Occipital lobe (tissue), 2 donors: Measurements from ENCODE around the gene ERV3-1. TPM values are rescaled to one million over a fixed set of nuclear protein-coding genes. Genes with fewer than 3 reads are reported as not detected.
"Not testable (repeated sequence)": the region's sequence is repeated elsewhere in the genome, so short reads cannot be mapped to it uniquely, and the experiment has no call there.

ENCODE experiments used
- DNase-seq: peaks from one replicate; lab custom pipeline; 2025; lab: John Stamatoyannopoulos, UW
- total RNA-seq: library from RNA; depleted of rRNA; stranded (reverse); fragments of >200 nt; gene quantifications from one replicate; pipeline ENCODE4 v1.2.3, GENCODE V29; 2014

The ERV3-1 gene
- total RNA-seq: 26.7 TPM

GRCh38 chr7:65006094-65006992, at the start of gene ERV3-1:
ERV3-1 (minus strand) TSS chr7:65006687; CDS start chr7:64993026, 13,661 bp downstream.
- peak; percentile 97 for DNase-seq

GRCh38 chr7:65055786-65056185, 49.3 kb upstream of the ERV3-1 start:
- DNase-seq: not testable (repeated sequence)

GRCh38 chr7:65054466-65054994, 48.0 kb upstream of the ERV3-1 start:
- not testable (repeated sequence) for DNase-seq

GRCh38 chr7:65051654-65052053, 45.2 kb upstream of the ERV3-1 start:
- not testable (repeated sequence) for DNase-seq

GRCh38 chr7:65051139-65051538, 44.7 kb upstream of the ERV3-1 start:
- not testable (repeated sequence) for DNase-seq

- not testable (repeated sequence) for DNase-seq
Measured at GRCh38 chr7:65046329-65046728, 39.8 kb upstream of the ERV3-1 start.

GRCh38 chr7:65045589-65045988, 39.1 kb upstream of the ERV3-1 start:
- not testable (repeated sequence) for DNase-seq

GRCh38 chr7:65038767-65039166, 32.3 kb upstream of the ERV3-1 start:
- DNase-seq: peak; percentile 9

- DNase-seq: peak; percentile 96
Measured at GRCh38 chr7:65037740-65038688, 31.5 kb upstream of the ERV3-1 start.

- not testable (repeated sequence) for DNase-seq
Measured at GRCh38 chr7:65036526-65036925, 30.0 kb upstream of the ERV3-1 start.

GRCh38 chr7:65035469-65035868, 29.0 kb upstream of the ERV3-1 start:
- DNase-seq: not testable (repeated sequence)

GRCh38 chr7:65034120-65034782, 27.8 kb upstream of the ERV3-1 start:
- not testable (repeated sequence) for DNase-seq

- DNase-seq: not testable (repeated sequence)
Measured at GRCh38 chr7:65033391-65033790, 26.9 kb upstream of the ERV3-1 start.

- DNase-seq: not testable (repeated sequence)
Measured at GRCh38 chr7:65025023-65025422, 18.5 kb upstream of the ERV3-1 start.

- not testable (repeated sequence) for DNase-seq
Measured at GRCh38 chr7:65020978-65021377, 14.5 kb upstream of the ERV3-1 start.

GRCh38 chr7:65009881-65010280, 3.4 kb upstream of the ERV3-1 start:
- DNase-seq: not testable (repeated sequence)

GRCh38 chr7:65009394-65009793, 2.9 kb upstream of the ERV3-1 start:
- DNase-seq: not testable (repeated sequence)

GRCh38 chr7:65007036-65007435, 549 bp upstream of the ERV3-1 start:
- DNase-seq: not testable (repeated sequence)

- DNase-seq: no peak
Measured at GRCh38 chr7:65004575-65004974, 1.9 kb downstream of the ERV3-1 start.

GRCh38 chr7:65002972-65003585, 3.4 kb downstream of the ERV3-1 start:
- no peak for DNase-seq
